Activated CD4-positive, alpha-beta T cell treated with anti-CD3 and anti-CD28 coated beads, Interleukin-2, amount 50 U/mL, for 4 hours (primary cell): ENCODE measurements around the gene C3orf33.

Experiments used
- DNase-seq, 2 experiments: peaks; one replicate each; pipeline ENCODE4 v3.0.0-alpha.2; 2020

Gene C3orf33

DNA sequence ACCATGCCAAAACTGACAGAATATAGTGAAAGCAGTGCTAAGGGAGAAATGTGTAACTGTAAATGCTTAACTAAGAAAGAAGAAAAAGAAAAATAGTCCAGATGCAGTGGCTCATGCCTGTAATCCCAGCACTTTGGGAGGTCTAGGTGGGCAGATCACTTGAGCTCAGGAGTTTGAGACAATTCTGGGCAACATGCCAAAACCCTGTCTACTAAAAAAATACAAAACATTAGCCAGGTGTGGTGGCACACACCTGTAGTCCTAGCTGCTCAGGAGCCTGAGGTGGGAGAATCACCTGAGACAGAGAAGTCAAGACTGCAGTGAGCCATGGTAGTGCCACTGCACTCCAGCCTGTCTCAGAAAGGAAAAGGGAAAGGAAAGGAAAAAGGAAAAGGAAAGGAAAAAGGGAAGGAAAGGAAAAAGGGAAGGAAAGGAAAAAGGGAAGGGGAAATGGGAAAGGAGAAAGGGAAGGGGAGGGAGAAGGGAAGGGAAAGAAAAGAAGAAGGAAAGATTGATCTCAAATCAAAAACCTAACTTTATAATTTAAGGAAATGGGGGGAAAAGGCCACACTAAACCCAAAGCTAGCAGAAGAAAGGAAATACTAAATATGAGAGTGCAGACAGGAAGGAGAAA lies 20.3 kb downstream of the C3orf33 start:
- DNase-seq, result no peak

DNA sequence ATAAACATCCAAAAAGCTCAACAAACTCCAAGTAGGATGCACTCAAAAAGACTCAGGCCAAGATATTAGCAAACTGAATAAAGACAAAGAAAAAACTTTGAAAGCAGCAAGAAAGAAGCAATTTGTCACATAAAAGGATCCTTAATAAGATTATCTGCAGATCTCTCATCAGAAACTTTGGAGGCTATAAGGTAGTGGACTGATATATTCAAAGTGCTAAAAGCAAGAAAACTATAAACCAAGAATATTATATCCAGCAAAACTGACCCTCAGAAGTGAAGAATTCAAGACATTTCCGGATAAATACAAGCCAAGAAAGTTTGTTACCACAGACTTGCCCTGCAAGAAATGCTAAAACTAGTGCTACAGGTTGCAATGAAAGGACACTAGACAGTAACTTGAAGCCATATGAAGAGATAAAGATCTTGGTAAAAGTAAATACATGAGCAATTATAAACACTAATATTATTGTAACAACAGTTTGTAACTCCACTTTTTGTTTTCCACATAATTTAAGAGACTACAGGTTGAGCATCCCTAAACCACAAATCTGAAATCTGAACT lies 23.6 kb downstream of the C3orf33 start:
- DNase-seq, result no peak

DNA sequence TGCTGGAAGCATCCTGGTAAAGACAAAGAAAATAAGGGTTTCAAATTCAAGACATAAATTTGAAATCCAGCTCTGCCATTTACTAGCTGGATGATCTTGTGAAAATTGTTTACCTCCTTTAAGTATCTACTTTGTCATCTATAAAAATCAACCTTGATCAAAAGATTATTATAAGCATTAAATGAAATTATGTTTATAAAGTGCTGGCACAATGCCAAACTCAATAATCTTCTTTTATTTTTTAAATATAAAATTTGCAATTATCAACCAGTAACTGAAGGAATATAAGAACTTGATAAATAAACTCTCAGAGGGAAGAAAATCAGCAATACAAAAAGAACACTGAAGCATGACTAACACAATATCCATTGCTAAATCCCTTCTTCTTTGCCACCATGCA lies 25.8 kb downstream of the C3orf33 start:
- no peak for DNase-seq

DNA sequence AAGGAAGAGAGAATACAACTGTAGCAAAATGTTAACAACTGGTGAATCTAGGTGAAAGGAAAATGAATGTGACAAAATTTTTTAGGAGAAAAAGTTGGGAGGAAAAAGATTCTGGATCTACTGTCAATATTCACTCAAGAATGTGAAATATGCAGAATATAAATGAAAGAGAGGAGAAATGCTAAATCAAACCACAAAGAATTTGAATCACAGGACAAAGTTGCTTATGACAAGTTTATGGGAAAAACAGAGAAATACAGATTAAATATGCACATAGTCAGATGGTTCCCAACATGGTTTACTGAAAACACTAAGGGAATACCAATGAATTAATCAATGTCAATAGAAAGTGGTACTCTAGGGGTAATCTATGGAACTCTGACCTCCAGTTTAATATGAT lies 27.6 kb downstream of the C3orf33 start:
- no peak for DNase-seq

DNA sequence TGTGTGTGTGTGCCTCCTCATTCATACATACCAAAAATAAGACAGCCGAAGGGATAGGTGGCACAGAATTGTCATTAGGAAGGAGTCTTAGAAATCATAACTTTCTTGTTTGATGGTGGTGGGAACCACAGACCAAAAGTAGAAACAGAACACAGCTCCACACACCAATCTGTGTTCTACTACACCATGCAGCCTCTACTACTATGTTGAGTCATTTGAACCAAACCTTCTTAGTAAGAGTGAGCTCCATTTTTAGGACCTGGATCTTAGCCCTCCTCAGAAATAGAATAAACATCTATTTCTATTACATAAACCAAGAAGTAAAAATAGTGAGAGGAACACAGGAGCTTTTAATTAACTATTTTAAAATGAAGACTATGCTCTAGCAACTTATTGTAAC lies 33.3 kb downstream of the C3orf33 start:
- no peak for DNase-seq

DNA sequence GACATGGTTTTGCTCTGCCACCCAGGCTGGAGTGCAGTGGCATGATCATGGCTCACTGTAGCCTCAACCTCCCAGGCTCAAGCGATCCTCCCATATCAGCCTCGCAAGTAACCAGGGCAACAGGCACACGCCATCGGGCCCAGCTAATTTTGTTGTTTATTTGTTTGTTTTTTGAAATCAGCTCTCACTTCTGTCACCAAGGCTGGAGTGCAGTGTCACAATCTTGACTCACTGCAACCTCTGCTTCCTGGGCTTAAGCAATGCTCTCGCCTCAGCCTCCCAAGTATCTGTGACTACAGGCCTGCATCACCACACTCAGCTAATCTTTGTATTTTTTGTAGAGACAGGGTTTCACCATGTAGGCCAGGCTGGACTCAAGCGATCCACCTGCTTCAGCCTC lies 35.0 kb downstream of the C3orf33 start:
- no peak for DNase-seq

DNA sequence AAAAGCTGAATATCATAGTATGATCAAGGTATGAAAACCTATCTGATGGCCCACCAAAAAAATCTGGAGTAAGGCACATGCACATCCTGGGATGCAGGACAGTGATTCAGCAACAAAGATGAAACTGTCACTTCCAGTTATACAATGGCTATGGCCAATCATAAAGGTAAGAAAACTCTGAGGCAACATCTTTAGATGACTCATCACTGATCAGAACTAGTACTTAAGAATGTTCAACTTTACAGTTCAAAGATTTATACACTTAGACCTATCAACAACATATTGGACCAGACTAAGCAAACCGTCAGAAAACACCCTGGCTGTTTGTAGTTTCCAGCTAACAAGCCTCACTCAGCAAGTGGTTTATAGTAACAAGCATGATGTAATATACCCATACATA lies 39.9 kb downstream of the C3orf33 start:
- DNase-seq, result no peak

DNA sequence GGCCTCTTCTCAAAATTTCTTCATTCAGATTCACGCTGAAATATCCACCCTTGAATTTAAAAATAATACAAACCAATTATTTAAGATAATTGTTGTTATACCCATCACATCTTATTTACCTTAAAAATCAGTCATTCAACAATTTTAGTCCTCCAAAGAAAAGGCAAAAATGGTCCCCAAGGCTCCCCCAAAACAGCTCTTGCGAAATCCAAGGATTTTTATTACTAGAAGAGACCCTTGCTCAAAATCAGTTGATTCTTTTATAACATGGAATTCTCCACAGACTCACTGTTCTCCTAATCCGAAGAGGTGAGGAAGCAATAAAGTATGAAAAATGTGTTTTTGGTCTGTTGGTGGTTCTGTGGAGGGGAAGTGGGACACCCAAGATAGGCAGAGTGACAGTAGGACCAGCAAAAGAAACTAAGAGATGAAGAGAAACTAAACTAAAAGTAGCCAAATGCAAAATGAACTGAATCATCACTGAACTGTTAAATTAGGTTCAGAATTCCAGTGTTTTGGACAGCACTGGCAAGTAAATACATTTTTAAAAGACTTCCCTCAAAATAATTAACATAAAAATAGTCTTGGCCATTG lies 42.1 kb downstream of the C3orf33 start:
- DNase-seq, result no peak

DNA sequence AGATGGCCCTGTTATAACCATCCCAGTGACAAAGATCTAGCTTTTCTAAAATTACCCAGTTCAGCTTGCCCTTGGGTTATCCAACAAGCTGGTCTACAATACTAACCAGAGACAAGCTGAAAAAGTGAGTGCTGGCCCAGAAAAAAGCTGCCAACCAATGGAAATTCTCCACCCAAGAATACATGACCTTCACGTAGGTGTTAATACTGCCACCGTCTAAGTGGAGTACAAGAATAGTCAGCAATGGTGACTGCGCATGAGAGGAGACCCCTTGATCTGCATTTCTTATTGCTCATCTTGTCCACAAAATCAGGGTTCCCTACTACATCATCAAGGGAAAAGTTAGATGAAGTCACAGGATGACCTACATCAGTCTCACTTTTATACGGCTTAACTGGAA lies 45.4 kb downstream of the C3orf33 start:
- DNase-seq, result no peak

DNA sequence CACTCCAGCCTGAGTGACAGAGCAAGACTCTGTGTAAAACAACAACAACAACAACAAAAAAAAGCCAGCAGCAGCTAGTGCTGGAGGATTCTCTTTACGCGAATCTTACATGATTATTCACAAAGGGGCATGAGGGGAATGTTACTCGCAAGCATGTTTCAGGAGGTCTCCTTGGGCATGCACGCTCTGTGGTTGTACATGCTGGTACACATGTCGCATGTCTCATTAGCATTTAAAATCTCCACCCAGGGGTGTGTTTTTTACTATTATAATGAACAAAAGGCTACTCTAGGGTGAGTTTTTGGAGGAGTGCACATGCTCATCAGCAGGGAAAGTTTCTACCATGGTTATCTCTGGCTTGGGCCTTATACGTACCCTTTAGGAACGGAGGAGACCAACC lies 48.5 kb downstream of the C3orf33 start:
- DNase-seq, result no peak

DNA sequence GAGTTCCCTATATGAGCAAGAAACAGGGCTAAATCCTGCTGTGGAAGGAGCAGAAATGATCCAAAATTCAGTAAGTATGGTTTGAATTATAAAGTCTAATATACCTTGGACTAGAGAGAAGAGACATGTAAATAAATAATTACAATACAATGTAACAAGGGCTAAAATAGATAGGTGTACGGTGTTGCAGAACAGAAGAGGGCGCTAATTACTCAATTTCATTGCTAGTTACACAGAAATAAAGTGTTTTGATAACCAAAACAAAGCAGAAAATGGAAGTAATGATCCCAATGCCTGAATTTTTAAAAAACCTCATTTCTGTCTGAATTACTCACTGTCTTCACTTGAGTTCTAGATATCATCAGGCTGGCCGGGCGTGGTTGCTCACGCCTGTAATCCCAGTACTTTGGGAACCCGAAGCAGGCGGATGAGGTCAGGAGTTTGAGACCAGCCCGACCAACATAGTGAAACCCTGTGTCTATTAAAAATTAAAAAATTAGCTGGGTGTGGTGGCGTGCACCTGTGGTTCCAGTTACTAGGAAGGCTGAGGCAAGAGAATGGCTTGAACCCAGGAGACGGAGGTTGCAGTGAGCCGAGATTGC lies 52.9 kb downstream of the C3orf33 start:
- DNase-seq, result no peak

DNA sequence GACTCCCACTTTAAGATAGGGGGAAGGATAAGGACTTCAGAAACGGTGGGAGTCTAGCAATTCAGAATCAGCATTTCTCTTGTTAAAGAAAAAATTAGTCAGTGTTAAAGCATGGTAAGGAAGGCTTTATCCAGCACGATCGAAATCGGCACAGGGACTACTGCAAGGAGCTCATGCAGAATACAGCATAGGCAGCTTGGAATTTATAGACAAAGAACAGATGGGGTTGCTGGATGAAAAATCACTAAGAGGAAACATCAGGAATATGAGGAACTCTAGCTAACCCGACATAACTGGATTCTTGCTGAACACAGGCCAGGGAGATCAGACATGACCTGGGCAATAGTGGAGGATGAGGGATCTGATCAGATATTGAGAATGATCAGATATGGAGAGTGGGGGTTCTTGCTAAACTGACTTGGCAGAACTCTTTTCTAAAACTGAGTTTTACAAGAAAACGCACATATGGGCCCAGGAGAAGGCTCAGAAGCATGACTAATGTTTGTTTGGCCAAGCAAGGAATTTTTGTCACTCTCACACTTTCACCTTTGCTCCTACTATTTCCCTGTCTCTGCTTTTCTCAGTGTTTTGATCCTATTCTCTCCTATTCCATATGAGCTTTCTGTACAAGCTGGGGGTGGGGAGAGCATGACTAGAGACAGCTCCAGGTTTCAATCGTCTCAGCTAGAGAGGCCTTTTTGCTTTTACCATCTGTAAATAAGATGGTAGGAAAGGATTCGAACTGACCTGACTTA lies 57.3 kb downstream of the C3orf33 start:
- DNase-seq, result no peak

DNA sequence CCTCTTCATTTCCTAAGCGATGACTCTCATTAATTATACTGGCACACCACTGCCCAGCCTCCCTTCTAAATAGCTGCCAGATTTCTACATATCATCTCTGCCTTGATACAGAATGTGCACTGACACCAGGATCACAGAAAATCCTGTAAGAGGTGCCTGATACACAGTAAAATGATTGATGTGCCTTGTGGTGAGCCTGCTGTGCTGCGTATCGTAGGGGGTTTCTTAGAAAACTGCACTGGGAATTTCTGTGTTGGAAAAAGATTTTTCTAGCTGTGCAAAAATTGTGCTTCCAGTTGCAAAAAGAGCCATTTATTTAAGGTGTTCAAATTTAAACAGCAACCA lies 58.2 kb downstream of the C3orf33 start:
- DNase-seq, result no peak

DNA sequence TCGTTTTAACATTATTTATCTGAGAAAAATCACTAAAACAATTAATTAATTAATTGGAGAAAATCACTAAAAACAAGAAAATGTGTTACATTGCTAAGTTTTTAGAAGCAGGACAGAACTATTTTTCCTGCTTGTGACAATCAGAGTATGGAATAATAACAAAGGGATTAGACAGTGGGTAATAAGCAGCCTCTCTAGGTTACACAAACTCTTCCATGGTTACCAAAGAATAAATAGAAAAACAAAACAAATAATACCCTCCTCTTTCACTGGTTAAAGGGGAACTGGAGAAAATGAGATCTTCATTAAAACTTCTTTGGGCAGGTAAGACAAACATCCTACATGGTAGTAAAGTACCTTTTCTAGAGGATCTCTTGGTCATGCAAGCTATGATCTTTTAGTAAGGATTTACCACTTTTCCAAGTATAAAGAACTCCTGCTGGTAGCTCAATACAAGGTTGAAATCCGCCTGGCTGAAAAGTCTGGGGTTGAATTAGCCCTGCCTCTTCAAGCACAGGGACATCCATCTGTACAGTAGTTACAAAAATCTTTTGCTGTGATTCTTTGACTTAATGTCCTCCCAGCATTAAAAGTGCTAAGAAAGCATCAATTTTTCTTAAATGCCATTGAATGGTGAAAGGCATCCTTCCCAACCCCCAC lies 58.7 kb downstream of the C3orf33 start:
- no peak for DNase-seq

DNA sequence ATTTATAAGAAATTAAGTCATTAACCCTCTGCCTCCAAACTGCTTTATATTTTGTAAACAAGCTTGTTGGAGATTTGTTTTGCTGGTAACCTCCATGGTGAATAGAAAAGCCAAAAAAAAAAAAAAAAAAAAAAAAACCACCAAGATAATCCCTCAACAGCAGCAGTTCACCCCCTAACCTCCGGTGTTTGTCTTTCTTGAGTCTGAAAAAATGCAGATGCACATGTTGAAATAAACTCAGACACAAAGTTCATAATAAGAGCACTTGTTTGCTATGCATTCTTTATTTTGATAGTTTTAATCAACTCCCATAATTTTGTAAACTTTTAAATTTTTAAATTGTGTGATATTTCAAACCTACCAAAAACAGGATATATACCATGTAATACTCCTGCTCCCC lies 59.4 kb downstream of the C3orf33 start:
- DNase-seq, result no peak

DNA sequence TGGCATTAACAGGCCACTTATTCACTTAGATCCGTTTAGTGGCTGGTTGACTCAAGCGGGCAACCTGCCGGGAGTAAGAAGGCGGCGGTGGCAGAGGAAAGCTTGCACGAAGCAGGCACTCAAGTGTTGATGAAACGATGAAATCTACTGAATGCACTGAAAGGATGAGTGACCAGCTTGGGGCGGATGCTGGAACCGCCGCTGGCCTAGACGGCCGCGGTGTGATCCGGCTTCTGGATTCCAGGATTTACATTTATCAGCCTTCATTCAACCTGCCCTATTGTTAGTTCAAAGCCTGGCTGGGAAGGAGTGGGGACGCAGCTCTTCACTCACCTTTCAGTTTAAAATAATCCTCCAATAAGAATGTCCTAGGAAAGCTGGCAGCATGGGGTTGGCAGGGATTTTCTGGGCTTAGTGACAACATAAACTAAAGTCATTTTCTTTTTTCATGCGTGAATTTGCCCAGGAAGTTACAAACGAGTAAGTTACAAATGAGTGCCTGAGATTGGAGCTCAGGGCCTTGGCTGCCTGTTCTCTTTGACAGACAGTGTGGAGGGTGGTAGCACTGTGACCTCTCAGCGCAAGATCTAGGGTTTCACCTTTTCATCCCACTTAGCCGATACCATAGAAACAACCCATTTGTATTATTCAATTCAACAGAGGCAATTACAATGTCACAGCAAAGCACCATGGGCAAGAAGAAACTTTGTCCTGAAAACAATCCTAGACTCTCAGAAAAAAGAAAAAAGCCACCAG lies 60.1 kb downstream of the C3orf33 start:
- DNase-seq, result no peak

DNA sequence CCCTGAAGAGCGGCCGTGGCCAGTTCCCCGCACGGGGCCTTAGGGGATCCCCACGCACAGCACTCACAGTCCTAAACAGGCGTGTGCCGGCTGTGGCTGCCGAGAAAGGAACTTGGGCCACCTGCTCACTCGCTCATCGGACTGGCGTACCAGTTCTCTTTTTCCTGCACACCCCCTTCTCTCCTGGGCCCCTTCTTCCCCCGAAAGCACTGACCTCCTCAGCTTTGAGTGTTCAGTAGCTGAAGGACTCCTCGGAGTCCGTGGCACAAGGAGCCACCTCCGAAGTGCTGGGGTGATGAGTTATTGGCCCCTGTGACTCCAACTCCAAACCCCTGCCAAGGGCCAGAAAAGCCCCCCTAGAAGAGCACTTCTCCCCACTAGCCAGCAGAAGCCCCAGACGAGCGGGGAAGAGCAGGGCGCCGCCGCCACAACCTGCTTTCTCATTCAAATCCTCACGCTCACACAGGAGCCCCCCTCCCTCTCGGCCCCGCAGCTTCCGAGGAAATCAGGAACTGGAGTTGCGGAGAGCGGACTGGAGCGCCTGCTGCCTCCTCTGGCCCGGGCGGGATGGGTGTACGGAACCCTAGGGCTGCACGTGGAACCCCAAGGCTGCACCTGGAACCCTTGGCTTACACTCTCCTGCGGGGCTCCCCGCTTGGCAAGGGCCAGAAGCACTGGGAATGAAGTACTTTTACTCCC lies 61.3 kb downstream of the C3orf33 start, which contains the start of gene PLCH1:
PLCH1 (minus strand) TSS at position 446 of the 699 bp plus-strand sequence. CDS start 40,847 bp downstream, outside the sequence.
- peak; percentile 3 to 19 for DNase-seq

DNA sequence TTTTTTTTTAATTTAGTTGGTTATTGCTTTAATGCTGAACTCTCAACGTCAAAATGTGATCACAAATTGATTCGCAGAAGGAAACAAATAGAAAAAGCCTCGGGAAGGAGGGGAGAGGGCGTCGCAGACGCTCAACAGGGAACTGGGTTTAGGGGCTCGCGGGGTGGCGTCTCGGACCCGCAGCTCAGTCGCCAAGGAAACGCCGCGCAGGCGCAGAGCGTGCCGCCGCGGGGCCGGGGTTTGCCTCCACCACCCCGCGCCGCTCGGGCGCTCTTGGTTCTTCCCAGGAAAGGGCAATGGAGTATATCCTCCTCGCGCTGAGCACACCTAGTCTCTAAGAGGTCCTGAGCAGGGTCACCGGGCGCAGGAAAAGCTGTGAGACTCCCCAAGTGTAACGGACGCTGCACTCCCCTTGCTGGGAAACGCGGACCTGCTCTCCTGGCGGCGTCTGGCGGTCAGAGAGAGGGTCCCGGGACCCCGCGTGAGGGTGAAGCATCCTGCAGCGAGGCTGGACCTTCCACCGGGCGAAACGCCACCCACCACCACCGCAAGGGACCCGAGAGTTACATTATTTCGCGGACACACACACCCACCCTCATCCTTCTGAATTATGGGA lies 62.0 kb downstream of the C3orf33 start:
- peak; percentile 12 to 20 for DNase-seq

DNA sequence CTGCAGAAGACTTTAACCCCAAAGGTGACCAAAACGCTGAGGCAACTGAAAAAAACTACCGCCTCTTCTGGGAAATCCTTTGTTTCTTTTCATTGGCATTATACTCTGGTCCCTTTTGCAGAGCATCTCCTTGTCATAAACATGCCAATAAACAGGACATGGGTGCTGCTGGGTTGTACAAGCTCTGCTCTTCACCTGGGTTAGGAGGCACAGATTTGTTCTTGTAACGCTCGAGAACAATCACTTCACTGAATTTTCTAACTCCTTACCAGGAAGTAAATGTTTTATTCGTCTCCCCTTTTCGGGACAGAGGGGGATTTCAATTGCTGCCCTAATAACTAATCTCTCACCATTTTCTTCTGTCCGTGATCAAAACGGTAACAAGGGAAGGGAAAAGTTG lies 62.5 kb downstream of the C3orf33 start:
- DNase-seq, result no peak

DNA sequence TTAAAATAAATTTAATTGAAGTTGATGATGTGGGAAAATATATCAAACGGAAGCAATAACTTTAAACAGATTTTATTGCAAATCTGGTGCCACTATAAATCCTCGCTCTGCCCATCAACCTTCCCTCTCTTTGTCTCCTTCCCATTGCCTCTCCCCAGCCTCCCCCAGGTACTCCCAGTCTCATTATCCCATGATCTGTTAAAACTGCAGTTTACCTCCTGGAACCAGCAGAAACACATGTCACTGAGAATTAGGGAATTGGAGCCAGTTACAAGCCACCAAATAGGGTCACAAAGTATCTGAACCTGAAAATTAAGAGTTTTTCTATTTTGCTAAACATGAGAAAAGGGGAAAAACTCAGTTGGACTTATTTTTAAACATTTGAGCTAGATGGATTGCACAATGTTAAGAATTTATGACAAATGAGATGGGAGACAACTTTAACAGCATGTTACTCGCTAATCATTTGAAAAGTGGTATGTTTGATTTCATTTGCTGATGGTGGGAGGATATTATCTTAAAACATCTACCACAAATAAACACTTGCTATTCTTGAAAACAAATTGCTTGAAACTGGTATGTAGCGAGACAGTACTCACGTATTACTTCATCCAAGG lies 63.6 kb downstream of the C3orf33 start:
- no peak for DNase-seq

DNA sequence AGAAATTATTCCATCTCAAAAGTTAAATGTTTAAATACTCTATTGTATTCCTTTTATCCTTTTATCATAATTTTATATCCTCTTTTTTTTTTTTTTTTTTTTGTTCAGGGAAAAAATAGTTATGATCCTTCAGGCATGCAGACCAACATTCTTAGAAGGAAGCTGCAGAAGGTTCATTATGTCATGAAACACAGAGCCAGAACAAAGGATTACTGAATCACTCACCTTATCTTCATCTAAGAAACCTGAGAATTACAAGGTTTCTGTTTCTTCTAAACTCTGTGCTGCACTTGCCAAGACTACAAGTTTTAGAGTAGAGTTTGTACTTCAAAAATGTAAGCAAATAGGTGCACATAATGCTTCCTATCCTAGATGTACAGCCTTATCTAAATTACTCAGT lies 64.5 kb downstream of the C3orf33 start:
- DNase-seq, result no peak
